HEK293 (cell line): ENCODE data around the gene IGSF10.

Source experiments
- CTCF ChIA-PET: fragments of 350-600 bp; formaldehyde crosslinking; extraction: SDS; loops from one replicate; lab custom pipeline; 2021; ENCODE audit warnings: antibody characterized with exemption; lab: Yijun Ruan, JAX
- POLR2A ChIA-PET: fragments of 300-600 bp; formaldehyde crosslinking; extraction: SDS; loops from one replicate; lab custom pipeline; 2020; ENCODE audit warnings: antibody characterized with exemption, inconsistent platforms; lab: Yijun Ruan, JAX
- H3K27ac ChIP-seq: fragments of 200-500 bp; sonication (Bioruptor generic); 2 replicates; pipeline ENCODE4 v1.5.1; 2014; ENCODE audit warnings: low read depth, low read length, control low read depth, inconsistent platforms; ENCODE audit errors: extremely low read depth
- H3K36me3 ChIP-seq, 2 experiments: fragments of 200-500 bp in 1 of 2; sonication (Bioruptor generic) in 1 of 2; 1 replicate in 1 of 2; 2 replicates in 1 of 2; pipeline ENCODE4 v1.5.1; 2014 to 2017; ENCODE audit warnings: inconsistent platforms in 2 of 2, low read length in 2 of 2; ENCODE audit not compliant: control insufficient read depth in 2 of 2, insufficient read depth in 1 of 2
- H3K4me1 ChIP-seq: fragments of 200-500 bp; sonication (Bioruptor generic); 2 replicates; pipeline ENCODE4 v1.5.1; 2014; ENCODE audit warnings: mild to moderate bottlenecking, low read length, inconsistent platforms; ENCODE audit not compliant: control insufficient read depth, insufficient read depth
- H3K4me3 ChIP-seq: 2 replicates; pipeline ENCODE4 v1.5.1; 2011; ENCODE audit warnings: low read depth, mild to moderate bottlenecking, control low read depth, low read length, moderate library complexity
- H3K9me3 ChIP-seq: fragments of 200-500 bp; sonication (Bioruptor generic); 2 replicates; pipeline ENCODE4 v1.5.1; 2014; ENCODE audit warnings: low read depth, low read length, inconsistent platforms; ENCODE audit not compliant: control insufficient read depth, insufficient read depth
- MYNN ChIP-seq: fragments of 450-650 bp; formaldehyde crosslinking; IDR thresholded peaks from 2 replicates; pipeline ENCODE4 v1.5.1; 2016; ENCODE audit warnings: missing biosample characterization, missing genetic modification characterization, borderline replicate concordance
- REPIN1 ChIP-seq: fragments of 450-650 bp; formaldehyde crosslinking; IDR thresholded peaks from 2 replicates; pipeline ENCODE4 v1.5.1; 2017; ENCODE audit warnings: missing biosample characterization, missing genetic modification characterization, low read depth
- SCRT2 ChIP-seq: fragments of 450-650 bp; formaldehyde crosslinking; IDR thresholded peaks from 2 replicates; pipeline ENCODE4 v1.5.1; 2016; ENCODE audit warnings: missing biosample characterization, missing genetic modification characterization
- ZBTB21 ChIP-seq: fragments of 450-650 bp; formaldehyde crosslinking; IDR thresholded peaks from 2 replicates; pipeline ENCODE4 v1.5.1; 2017; ENCODE audit warnings: missing biosample characterization, missing genetic modification characterization
- ZFP69B ChIP-seq: fragments of 450-650 bp; formaldehyde crosslinking; IDR thresholded peaks from 2 replicates; pipeline ENCODE4 v1.5.1; 2016; ENCODE audit warnings: missing biosample characterization, missing genetic modification characterization
- ZNF211 ChIP-seq: fragments of 450-650 bp; formaldehyde crosslinking; IDR thresholded peaks from 2 replicates; pipeline ENCODE4 v1.5.1; 2016; ENCODE audit warnings: low read depth, missing biosample characterization, missing genetic modification characterization
- ZNF223 ChIP-seq: fragments of 450-650 bp; formaldehyde crosslinking; IDR thresholded peaks from 2 replicates; pipeline ENCODE4 v1.5.1; 2016; ENCODE audit warnings: missing biosample characterization, missing genetic modification characterization
- ZNF274 ChIP-seq, 2 experiments: fragments of 200-500 bp in 1 of 2; fragments of 450-650 bp in 1 of 2; sonication (Bioruptor generic) in 1 of 2; formaldehyde crosslinking in 1 of 2; IDR thresholded peaks; 2 replicates each; pipeline versions ENCODE4 v1.5.1 to v1.6.1; 2014 to 2016; ENCODE audit warnings: borderline replicate concordance in 1 of 2, inconsistent platforms in 1 of 2, low read length in 1 of 2, missing biosample characterization in 1 of 2, missing genetic modification characterization in 1 of 2
- ZNF488 ChIP-seq: fragments of 450-650 bp; formaldehyde crosslinking; IDR thresholded peaks from 2 replicates; pipeline ENCODE4 v1.5.1; 2016; ENCODE audit warnings: missing biosample characterization, missing genetic modification characterization
- ZNF544 ChIP-seq: fragments of 450-650 bp; formaldehyde crosslinking; IDR thresholded peaks from 2 replicates; pipeline ENCODE4 v1.5.0; 2017; ENCODE audit warnings: missing biosample characterization, missing genetic modification characterization
- ZNF548 ChIP-seq: fragments of 450-650 bp; formaldehyde crosslinking; IDR thresholded peaks from 2 replicates; pipeline ENCODE4 v1.5.1; 2016; ENCODE audit warnings: missing biosample characterization, missing genetic modification characterization
- ZNF549 ChIP-seq: fragments of 450-650 bp; IDR thresholded peaks from 2 replicates; pipeline ENCODE4 v1.5.1; 2018; ENCODE audit warnings: missing biosample characterization, missing genetic modification characterization, mild to moderate bottlenecking, inconsistent platforms, moderate library complexity
- ZNF707 ChIP-seq: fragments of 450-650 bp; formaldehyde crosslinking; IDR thresholded peaks from 2 replicates; pipeline ENCODE4 v1.5.1; 2016; ENCODE audit warnings: missing biosample characterization, missing genetic modification characterization
- ZNF791 ChIP-seq: fragments of 450-650 bp; formaldehyde crosslinking; IDR thresholded peaks from 2 replicates; pipeline ENCODE4 v1.5.1; 2016; ENCODE audit warnings: missing biosample characterization, missing genetic modification characterization
- TF ChIP-seq, protein P1 (sequence below): fragments of 450-650 bp; formaldehyde crosslinking; IDR thresholded peaks from 2 replicates; pipeline ENCODE4 v1.5.1; 2016; ENCODE audit warnings: missing biosample characterization, missing genetic modification characterization
- TF ChIP-seq, protein P2 (sequence below): IDR thresholded peaks from 2 replicates; pipeline ENCODE4 v1.6.1; 2011; ENCODE audit warnings: mild to moderate bottlenecking, low read depth, low read length, borderline replicate concordance
- TF ChIP-seq, protein P3 (sequence below): fragments of 450-650 bp; formaldehyde crosslinking; IDR thresholded peaks from 2 replicates; pipeline ENCODE4 v1.5.1; 2017; ENCODE audit warnings: missing biosample characterization, missing genetic modification characterization

IGSF10 gene

GRCh38 chr3:151504606-151505005 is 43.7 kb upstream of the IGSF10 start:
- Histone ChIP-seq H3K4me3 (no peak overlapping the region), H3K36me3 (no peaks in the 10 kb centered on the region), H3K9me3 (no peaks in the 10 kb centered on the region), H3K27ac (no peak overlapping the region), H3K4me1 (no peaks in the 10 kb centered on the region)
- CTCF ChIA-PET, result no interaction called here
- TF ChIP-seq, protein P1, sequence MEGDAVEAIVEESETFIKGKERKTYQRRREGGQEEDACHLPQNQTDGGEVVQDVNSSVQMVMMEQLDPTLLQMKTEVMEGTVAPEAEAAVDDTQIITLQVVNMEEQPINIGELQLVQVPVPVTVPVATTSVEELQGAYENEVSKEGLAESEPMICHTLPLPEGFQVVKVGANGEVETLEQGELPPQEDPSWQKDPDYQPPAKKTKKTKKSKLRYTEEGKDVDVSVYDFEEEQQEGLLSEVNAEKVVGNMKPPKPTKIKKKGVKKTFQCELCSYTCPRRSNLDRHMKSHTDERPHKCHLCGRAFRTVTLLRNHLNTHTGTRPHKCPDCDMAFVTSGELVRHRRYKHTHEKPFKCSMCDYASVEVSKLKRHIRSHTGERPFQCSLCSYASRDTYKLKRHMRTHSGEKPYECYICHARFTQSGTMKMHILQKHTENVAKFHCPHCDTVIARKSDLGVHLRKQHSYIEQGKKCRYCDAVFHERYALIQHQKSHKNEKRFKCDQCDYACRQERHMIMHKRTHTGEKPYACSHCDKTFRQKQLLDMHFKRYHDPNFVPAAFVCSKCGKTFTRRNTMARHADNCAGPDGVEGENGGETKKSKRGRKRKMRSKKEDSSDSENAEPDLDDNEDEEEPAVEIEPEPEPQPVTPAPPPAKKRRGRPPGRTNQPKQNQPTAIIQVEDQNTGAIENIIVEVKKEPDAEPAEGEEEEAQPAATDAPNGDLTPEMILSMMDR (tag by site-specific recombination), result no peak
- TF ChIP-seq ZBTB21, result no peak
- TF ChIP-seq SCRT2, result 0 out of 2 replicates have a peak, but pooled peaks have one; percentile 22
- TF ChIP-seq ZFP69B, result no peak
- no peak for TF ChIP-seq ZNF707 (tag by site-specific recombination)
- no peak for TF ChIP-seq ZNF791
- TF ChIP-seq, protein P2, sequence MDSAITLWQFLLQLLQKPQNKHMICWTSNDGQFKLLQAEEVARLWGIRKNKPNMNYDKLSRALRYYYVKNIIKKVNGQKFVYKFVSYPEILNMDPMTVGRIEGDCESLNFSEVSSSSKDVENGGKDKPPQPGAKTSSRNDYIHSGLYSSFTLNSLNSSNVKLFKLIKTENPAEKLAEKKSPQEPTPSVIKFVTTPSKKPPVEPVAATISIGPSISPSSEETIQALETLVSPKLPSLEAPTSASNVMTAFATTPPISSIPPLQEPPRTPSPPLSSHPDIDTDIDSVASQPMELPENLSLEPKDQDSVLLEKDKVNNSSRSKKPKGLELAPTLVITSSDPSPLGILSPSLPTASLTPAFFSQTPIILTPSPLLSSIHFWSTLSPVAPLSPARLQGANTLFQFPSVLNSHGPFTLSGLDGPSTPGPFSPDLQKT, result no peak
- POLR2A ChIA-PET, result no interaction called here

- Histone ChIP-seq H3K27ac (no peak overlapping the region), H3K36me3 (no peaks in the 10 kb centered on the region), H3K9me3 (no peaks in the 10 kb centered on the region), H3K4me3 (no peak overlapping the region), H3K4me1 (no peaks in the 10 kb centered on the region)
- TF ChIP-seq REPIN1 (tag by site-specific recombination) (no peak), ZNF488 (no peak), ZNF274 (IDR thresholded peaks at IDR 0.05; ENCODE audit: low read length) (no peak), ZNF274 (tag by site-specific recombination; IDR thresholded peaks at IDR 0.05; ENCODE audit: borderline replicate concordance) (no peak), ZNF548 (tag by site-specific recombination) (no peak), ZNF549 (tag by site-specific recombination) (no peak)
- CTCF ChIA-PET, result no interaction called here
- POLR2A ChIA-PET, result no interaction called here
Measured at GRCh38 chr3:151503074-151503473, 42.2 kb upstream of the IGSF10 start.

GRCh38 chr3:151501923-151502632 is 41.2 kb upstream of the IGSF10 start:
- CTCF ChIA-PET, result interaction anchor here (0.6 kb wide), 1 partner anchor 20 kb away, joined by 3 read pairs; no protein-coding TSS in a partner anchor
- no peaks in the 10 kb centered on the region for H3K36me3 ChIP-seq
- H3K4me3 ChIP-seq, result no peak overlapping the region
- no peaks in the 10 kb centered on the region for H3K4me1 ChIP-seq
- TF ChIP-seq ZNF223 (no peak), MYNN (tag by site-specific recombination) (no peak), ZNF544 (tag by site-specific recombination) (no peak), ZNF211 (no peak)
- TF ChIP-seq, protein P3, sequence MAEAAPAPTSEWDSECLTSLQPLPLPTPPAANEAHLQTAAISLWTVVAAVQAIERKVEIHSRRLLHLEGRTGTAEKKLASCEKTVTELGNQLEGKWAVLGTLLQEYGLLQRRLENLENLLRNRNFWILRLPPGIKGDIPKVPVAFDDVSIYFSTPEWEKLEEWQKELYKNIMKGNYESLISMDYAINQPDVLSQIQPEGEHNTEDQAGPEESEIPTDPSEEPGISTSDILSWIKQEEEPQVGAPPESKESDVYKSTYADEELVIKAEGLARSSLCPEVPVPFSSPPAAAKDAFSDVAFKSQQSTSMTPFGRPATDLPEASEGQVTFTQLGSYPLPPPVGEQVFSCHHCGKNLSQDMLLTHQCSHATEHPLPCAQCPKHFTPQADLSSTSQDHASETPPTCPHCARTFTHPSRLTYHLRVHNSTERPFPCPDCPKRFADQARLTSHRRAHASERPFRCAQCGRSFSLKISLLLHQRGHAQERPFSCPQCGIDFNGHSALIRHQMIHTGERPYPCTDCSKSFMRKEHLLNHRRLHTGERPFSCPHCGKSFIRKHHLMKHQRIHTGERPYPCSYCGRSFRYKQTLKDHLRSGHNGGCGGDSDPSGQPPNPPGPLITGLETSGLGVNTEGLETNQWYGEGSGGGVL (tag by site-specific recombination), result no peak
- TF ChIP-seq, all 188 proteins: peak for 0
- H3K9me3 ChIP-seq, result no peaks in the 10 kb centered on the region
- POLR2A ChIA-PET, result no interaction called here
- H3K27ac ChIP-seq, result no peak overlapping the region
